Stimulated activated memory B cell treated with anti-CD40 and anti-IgM and Interleukin-4, amounts not matched to agents 10 μg/mL and 1 μg/mL and 100 μg/mL, for 72 hours (primary cell): ENCODE data around the gene SPDEF.

Source experiments
- ATAC-seq: fragments of 150-1000 bp; cut with Tn5 transposase; 2 replicates; pipeline ENCODE4 v1.10.0; 2021
- H3K27ac Mint-ChIP-seq: one replicate; pipeline ENCODE4 v1.8.0; 2022; ENCODE audit warnings: mild to moderate bottlenecking, mixed read lengths
- H3K27me3 Mint-ChIP-seq: one replicate; pipeline ENCODE4 v1.8.0; 2022; ENCODE audit warnings: mixed read lengths
- H3K36me3 Mint-ChIP-seq: one replicate; pipeline ENCODE4 v1.8.0; 2022; ENCODE audit warnings: mixed read lengths
- H3K4me1 Mint-ChIP-seq: one replicate; pipeline ENCODE4 v1.8.0; 2022; ENCODE audit warnings: mixed read lengths
- H3K4me3 Mint-ChIP-seq: one replicate; pipeline ENCODE4 v1.8.0; 2022; ENCODE audit warnings: mild to moderate bottlenecking, moderate library complexity, mixed read lengths
- H3K9me3 Mint-ChIP-seq: one replicate; pipeline ENCODE4 v1.8.0; 2022; ENCODE audit warnings: mixed read lengths

SPDEF gene

GRCh38 chr6:34535199-34535598 lies 20.9 kb downstream of the SPDEF start:
- no peak for ATAC-seq
- no peaks in the 10 kb centered on the region for H3K27me3 Mint-ChIP-seq
- no peaks in the 10 kb centered on the region for H3K9me3 Mint-ChIP-seq
- no peak overlapping the region for H3K4me3 Mint-ChIP-seq
- no peaks in the 10 kb centered on the region for H3K4me1 Mint-ChIP-seq
- no peaks in the 10 kb centered on the region for H3K36me3 Mint-ChIP-seq
- no peak overlapping the region for H3K27ac Mint-ChIP-seq

- no peaks in the 10 kb centered on the region for H3K9me3 Mint-ChIP-seq
- no peaks in the 10 kb centered on the region for H3K36me3 Mint-ChIP-seq
- no peaks in the 10 kb centered on the region for H3K4me1 Mint-ChIP-seq
- H3K4me3 Mint-ChIP-seq: no peak overlapping the region
- no peak for ATAC-seq
- no peaks in the 10 kb centered on the region for H3K27me3 Mint-ChIP-seq
- no peak overlapping the region for H3K27ac Mint-ChIP-seq
These were observed 21.5 kb downstream of the SPDEF start for GRCh38 chr6:34534656-34535055.

- Mint-ChIP-seq H3K4me3 (no peak overlapping the region), H3K27me3 (no peaks in the 10 kb centered on the region), H3K4me1 (no peaks in the 10 kb centered on the region), H3K9me3 (no peaks in the 10 kb centered on the region), H3K27ac (no peak overlapping the region), H3K36me3 (no peaks in the 10 kb centered on the region)
- no peak for ATAC-seq
These were observed 22.0 kb downstream of the SPDEF start for GRCh38 chr6:34534146-34534545.

GRCh38 chr6:34532230-34532629 lies 23.9 kb downstream of the SPDEF start:
- Mint-ChIP-seq H3K27me3 (no peaks in the 10 kb centered on the region), H3K36me3 (no peaks in the 10 kb centered on the region), H3K9me3 (no peaks in the 10 kb centered on the region), H3K27ac (no peak overlapping the region), H3K4me3 (no peak overlapping the region), H3K4me1 (no peaks in the 10 kb centered on the region)
- no peak for ATAC-seq

GRCh38 chr6:34531580-34532201 lies 24.4 kb downstream of the SPDEF start:
- Mint-ChIP-seq H3K27me3 (no peaks in the 10 kb centered on the region), H3K36me3 (no peaks in the 10 kb centered on the region), H3K27ac (no peak overlapping the region), H3K4me3 (no peak overlapping the region), H3K9me3 (no peaks in the 10 kb centered on the region), H3K4me1 (no peaks in the 10 kb centered on the region)
- ATAC-seq: no peak

- Mint-ChIP-seq H3K27ac (no peak overlapping the region), H3K4me1 (no peaks in the 10 kb centered on the region), H3K4me3 (no peak overlapping the region), H3K36me3 (no peaks in the 10 kb centered on the region), H3K9me3 (no peaks in the 10 kb centered on the region), H3K27me3 (no peaks in the 10 kb centered on the region)
- ATAC-seq: no peak
These were observed 25.3 kb downstream of the SPDEF start for GRCh38 chr6:34530753-34531365.

GRCh38 chr6:34529665-34530327 lies 26.3 kb downstream of the SPDEF start:
- Mint-ChIP-seq H3K9me3 (no peaks in the 10 kb centered on the region), H3K4me1 (no peaks in the 10 kb centered on the region), H3K27me3 (no peaks in the 10 kb centered on the region), H3K4me3 (no peak overlapping the region), H3K27ac (no peak overlapping the region), H3K36me3 (no peaks in the 10 kb centered on the region)
- ATAC-seq: no peak

- no peaks in the 10 kb centered on the region for H3K9me3 Mint-ChIP-seq
- no peaks in the 10 kb centered on the region for H3K27me3 Mint-ChIP-seq
- no peaks in the 10 kb centered on the region for H3K36me3 Mint-ChIP-seq
- no peak for ATAC-seq
- no peaks in the 10 kb centered on the region for H3K4me1 Mint-ChIP-seq
- H3K4me3 Mint-ChIP-seq: no peak overlapping the region
- no peak overlapping the region for H3K27ac Mint-ChIP-seq
These were observed 27.0 kb downstream of the SPDEF start for GRCh38 chr6:34528996-34529664.

- H3K4me3 Mint-ChIP-seq: peak overlapping the region; percentile 13
- H3K4me1 Mint-ChIP-seq: no peaks in the 10 kb centered on the region
- peak overlapping the region; percentile 38 for H3K27ac Mint-ChIP-seq
These were observed 28.1 kb downstream of the SPDEF start for GRCh38 chr6:34527751-34528670.

GRCh38 chr6:34526992-34527728 lies 29.0 kb downstream of the SPDEF start:
- H3K27me3 Mint-ChIP-seq: no peaks in the 10 kb centered on the region
- no peaks in the 10 kb centered on the region for H3K4me1 Mint-ChIP-seq
- peak overlapping the region; percentile 38 for H3K4me3 Mint-ChIP-seq
- H3K36me3 Mint-ChIP-seq: no peaks in the 10 kb centered on the region
- peak; percentile 95 for ATAC-seq
- peak overlapping the region; percentile 38 for H3K27ac Mint-ChIP-seq
- no peaks in the 10 kb centered on the region for H3K9me3 Mint-ChIP-seq

More at GRCh38 chr6:34527751-34528670, 28.1 kb downstream of the SPDEF start:
- no peak for ATAC-seq
- Mint-ChIP-seq H3K27me3 (no peaks in the 10 kb centered on the region), H3K36me3 (no peaks in the 10 kb centered on the region), H3K9me3 (no peaks in the 10 kb centered on the region)

- Mint-ChIP-seq H3K27me3 (no peaks in the 10 kb centered on the region), H3K36me3 (no peaks in the 10 kb centered on the region), H3K27ac (no peak overlapping the region), H3K4me1 (no peaks in the 10 kb centered on the region), H3K4me3 (no peak overlapping the region), H3K9me3 (no peaks in the 10 kb centered on the region)
- ATAC-seq: no peak
These were observed 29.7 kb downstream of the SPDEF start for GRCh38 chr6:34526241-34526972.

GRCh38 chr6:34525431-34526175 lies 30.5 kb downstream of the SPDEF start:
- H3K4me3 Mint-ChIP-seq: no peak overlapping the region
- no peak overlapping the region for H3K27ac Mint-ChIP-seq
- H3K9me3 Mint-ChIP-seq: no peaks in the 10 kb centered on the region
- no peak for ATAC-seq
- no peaks in the 10 kb centered on the region for H3K4me1 Mint-ChIP-seq
- no peaks in the 10 kb centered on the region for H3K27me3 Mint-ChIP-seq
- no peaks in the 10 kb centered on the region for H3K36me3 Mint-ChIP-seq

- no peak for ATAC-seq
- H3K27ac Mint-ChIP-seq: no peak overlapping the region
- H3K4me1 Mint-ChIP-seq: no peaks in the 10 kb centered on the region
- H3K4me3 Mint-ChIP-seq: no peak overlapping the region
- H3K27me3 Mint-ChIP-seq: no peaks in the 10 kb centered on the region
- no peaks in the 10 kb centered on the region for H3K36me3 Mint-ChIP-seq
- no peaks in the 10 kb centered on the region for H3K9me3 Mint-ChIP-seq
These were observed 31.2 kb downstream of the SPDEF start for GRCh38 chr6:34524971-34525370.
